NCI-H446 (cell line): Measurements from ENCODE around the gene ZDHHC5.

Source experiments
- DNase-seq, 2 experiments: peaks; one replicate each; lab custom pipeline; 2025; lab: John Stamatoyannopoulos, UW

ZDHHC5 gene

DNA sequence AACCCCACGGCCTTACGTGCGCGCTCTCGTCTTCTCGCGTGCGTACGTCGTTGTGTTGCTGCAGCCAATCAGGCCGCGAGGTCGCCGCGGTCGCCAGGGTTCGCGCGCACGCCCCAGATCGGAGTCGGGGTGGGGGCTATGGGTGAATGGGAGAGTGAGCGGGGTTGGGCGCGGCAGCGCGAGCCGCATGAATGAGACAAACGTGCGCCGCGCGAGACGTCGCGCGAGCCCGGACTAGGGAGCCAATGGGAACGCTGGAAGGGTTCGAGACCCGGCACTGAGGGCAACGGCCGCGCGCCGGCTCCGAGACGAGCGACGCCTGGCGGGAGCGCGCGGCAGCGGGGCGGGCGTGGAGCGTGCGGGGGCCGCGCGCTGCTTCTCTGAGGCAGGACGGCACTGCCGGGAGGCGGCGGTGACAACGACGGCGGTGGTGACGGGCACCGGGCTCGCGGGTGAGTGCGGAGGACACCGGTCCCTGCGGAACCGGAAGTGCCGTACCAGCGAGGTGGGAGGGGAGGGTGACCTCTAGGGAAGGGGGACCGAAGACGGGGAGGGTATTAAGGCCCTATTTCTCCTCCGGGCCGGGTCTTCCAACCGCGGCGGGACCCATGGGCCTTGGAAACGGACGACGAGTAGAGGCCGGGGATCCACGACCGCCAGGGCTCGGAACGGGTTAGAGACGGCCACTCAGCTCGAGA, at the start of gene ZDHHC5:
Gene ZDHHC5, plus strand, starts transcription at position 379 of the 698 bp plus-strand sequence. CDS start 4,977 bp downstream, outside the sequence.
- peak; percentile 98 to 99 for DNase-seq

GRCh38 chr11:57618438-57618837, 49.5 kb upstream of the ZDHHC5 start:
- DNase-seq = no peak

GRCh38 chr11:57619331-57619730, 48.6 kb upstream of the ZDHHC5 start:
- no peak for DNase-seq

GRCh38 chr11:57620467-57620866, 47.4 kb upstream of the ZDHHC5 start:
- no peak for DNase-seq

DNA sequence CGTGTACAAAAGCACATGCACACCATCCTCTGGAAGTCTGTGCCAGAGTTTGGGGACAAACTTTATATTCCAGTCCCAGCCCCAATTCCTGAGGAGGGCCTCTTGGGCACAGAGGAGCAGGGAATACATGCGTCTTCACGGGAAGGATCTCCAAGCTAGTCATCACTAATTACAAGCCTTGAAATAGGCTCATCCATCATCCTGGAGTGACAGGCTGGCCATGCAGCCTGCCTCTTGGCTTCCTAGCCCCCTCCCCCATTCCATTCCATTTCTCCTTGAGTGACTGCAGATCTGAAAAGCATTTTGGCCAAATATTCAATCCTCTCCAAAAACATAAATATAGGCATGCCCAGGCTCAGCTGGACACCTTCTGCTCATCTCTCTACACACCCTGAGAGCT, 45.7 kb upstream of the ZDHHC5 start:
- no peak for DNase-seq

DNA sequence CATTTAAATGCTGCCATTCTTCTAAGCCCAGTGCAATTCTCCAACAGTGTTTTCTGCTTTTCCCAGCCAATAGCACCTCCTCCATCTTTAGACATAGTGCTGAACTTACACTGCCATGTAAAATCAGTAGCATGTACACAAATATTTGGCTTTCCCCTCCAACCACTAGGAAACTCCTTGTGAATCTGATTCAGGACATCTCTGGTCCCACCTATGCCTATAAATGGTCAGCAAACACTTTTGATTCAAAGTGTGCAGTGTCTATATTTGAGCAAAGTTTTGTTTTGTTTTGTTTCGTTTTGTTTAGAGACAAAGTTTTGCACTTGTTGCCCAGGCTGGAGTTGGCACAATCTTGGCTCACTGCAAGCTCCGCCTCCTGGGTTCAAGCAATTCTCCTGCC, 43.0 kb upstream of the ZDHHC5 start:
- DNase-seq = no peak

- DNase-seq = no peak
Observed at GRCh38 chr11:57626895-57627294, 41.0 kb upstream of the ZDHHC5 start.

DNA sequence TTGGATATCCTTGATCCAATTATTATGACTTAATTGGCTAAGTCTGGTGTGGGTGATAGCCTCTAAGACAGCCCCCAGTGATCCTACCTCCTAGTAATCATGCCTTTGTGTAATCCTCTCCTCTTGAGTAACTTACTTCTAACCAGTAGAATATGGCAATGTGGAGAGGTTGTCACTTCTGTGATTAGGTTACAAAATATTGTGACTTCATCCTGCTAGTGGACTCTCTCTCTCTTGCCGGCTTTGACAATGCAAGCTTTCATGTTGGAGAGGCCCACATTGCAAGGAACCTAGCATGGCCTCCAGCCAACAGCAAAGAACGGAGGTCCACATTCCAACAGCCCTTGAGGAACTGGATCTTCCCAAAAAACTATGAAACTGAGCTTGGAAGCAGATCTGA, 37.7 kb upstream of the ZDHHC5 start:
- DNase-seq = no peak

DNA sequence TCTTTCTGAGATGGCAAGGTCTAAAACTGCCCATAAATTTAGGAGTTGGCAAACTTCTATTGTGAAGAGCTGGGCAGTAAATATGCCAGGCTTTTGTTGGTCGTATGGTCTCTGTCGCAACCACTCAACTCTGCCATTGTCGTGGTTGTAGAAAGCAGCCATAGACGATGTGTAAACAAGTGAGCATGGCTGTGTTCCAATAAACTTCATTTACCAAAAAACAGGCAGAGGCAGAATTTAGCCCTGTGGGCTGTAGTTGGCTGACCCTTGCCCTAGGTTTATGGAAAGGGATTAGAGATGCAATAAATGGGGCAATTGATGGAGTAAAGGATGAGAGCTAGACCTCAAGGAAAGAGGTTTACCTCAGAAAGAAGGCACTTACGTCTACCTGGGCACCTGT, 35.8 kb upstream of the ZDHHC5 start:
- no peak for DNase-seq

- DNase-seq = no peak
Observed at GRCh38 chr11:57633394-57634070, 34.4 kb upstream of the ZDHHC5 start.

DNA sequence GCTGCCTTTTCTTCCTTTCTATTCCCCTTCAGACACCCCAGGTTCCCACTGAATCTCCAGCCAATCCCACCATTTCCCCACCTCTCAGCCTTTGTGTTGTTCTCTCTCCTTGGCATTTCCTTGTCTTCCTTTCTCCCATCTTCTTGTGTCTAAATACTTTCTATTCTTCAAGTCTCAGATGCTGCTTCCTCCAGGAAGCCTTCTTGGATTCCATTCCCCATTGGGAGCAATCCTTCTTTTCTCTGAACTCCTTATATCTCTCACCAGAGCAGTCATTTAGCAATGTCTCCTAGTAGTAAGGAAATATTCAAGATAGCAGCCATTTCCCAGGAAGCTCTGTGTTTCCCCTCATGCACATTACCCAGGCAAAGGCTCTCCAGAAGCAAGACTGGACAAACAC, 33.6 kb upstream of the ZDHHC5 start:
- no peak for DNase-seq

DNA sequence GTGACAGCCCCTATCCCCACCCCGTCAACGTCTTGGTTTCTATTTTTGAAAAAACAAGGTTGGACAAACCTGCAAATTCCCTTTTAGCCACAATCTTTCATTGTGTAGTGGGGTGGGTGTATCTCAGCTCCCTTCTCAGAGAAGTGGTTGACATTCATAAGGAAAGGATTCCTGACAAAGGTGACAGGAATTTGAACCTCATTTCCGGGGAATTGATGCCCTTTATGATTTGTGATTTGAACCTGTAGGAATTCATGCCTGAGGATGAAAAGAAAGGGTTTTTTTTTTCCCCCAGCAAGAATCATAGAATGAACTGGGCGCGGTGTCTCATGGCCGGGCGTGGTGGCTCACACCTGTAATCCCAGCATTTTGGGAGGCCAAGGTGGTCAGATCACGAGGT, 32.7 kb upstream of the ZDHHC5 start:
- no peak for DNase-seq

- no peak for DNase-seq
Observed at GRCh38 chr11:57637626-57638004, 30.3 kb upstream of the ZDHHC5 start.

- DNase-seq = peak; percentile 60 to 83
Observed at GRCh38 chr11:57638005-57638781, 29.7 kb upstream of the ZDHHC5 start.

- DNase-seq = no peak
Observed at GRCh38 chr11:57638811-57639320, 29.0 kb upstream of the ZDHHC5 start.

DNA sequence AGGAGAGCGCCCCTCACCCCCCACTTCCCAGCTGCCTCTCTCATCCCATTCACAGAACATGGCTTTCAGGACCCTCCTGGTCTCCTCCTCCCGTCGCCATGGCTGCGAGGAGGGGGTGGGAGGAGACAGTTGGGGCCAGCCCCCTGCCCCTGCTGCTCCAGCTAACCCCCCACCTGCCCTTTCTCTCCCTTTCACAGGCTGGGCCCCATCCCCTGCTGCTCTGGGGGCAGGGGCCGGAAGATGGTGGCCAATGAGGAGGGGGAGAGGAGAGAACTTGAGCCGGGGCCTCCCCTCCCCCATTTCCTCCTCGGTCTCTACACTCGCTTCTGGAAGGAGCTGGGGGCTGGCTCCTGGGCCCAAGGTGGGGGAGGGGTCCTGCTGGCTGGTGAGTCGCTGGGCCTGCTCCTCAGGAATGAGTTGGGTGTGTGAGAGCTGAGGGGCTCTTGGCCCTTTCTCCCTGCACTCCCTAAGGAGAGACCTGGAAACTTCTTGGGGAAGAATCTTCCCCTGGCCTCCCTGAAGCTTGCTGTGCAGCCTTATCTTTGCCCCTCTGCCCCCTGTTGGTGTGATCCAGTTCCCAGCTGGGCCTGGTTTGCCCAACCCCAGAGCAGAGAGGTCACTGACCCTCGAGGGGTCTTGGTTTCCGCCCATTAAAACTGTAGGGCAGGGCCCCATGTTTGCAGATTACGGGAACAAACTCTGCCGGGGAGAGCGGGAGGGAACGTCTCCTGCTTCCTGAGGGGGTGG, 28.4 kb upstream of the ZDHHC5 start:
- DNase-seq = no peak

DNA sequence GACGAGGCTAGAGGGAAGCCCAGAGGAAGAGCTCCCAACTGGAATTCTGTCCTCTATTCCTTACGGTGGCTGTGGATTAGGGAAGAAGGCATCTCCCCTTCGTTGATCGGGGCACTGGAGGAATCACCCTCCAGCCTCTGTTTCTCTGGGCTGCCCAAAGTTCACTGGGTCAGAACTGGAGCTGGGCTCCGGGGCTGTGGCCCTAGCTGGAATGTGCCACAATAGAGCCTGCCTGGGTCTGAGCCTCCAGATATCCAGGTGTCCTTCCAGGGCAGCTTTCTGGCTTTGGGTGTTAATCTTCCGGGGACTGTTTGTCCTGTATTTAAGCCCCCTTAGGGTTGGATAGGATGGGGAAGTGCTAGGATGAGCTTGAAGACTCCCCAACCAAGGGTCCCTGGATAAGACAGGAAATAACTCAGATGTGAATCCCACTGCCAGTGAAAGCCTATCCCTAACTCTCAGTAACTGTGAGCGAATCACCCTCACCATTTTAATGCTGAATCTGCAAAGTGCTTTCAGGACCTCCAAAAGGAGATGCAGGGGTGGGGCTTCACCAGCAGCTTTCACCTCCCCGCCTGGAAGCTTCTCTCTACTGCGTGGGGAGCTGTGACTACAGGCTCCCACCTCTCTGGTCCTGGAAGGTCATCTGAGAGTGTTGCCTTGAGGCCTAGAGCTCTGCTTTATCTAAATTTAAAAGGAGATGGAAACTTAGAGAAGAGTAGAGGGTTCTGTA, 27.7 kb upstream of the ZDHHC5 start:
- DNase-seq = no peak

- peak; percentile 49 to 56 for DNase-seq
Observed at GRCh38 chr11:57641011-57641807, 26.7 kb upstream of the ZDHHC5 start.

GRCh38 chr11:57643802-57644201, 24.1 kb upstream of the ZDHHC5 start:
- DNase-seq = no peak
